Gastroesophageal sphincter (tissue), 3 donors: ENCODE results near the gene TPI1.

ENCODE experiments used
- CTCF ChIP-seq, 4 experiments: fragments of 200-600 bp in 2 of 4; fragments of 450-650 bp in 2 of 4; sonication (generic) in 1 of 4; IDR thresholded peaks; one replicate each; pipeline ENCODE4 v1.5.1; 2017 to 2019; ENCODE audit warnings: antibody characterized with exemption in 4 of 4, mild to moderate bottlenecking in 2 of 4, moderate library complexity in 2 of 4
- EP300 ChIP-seq: sonication (generic); formaldehyde crosslinking; IDR thresholded peaks from one replicate; pipeline ENCODE4 v1.6.1; 2017; ENCODE audit warnings: antibody characterized with exemption, mild to moderate bottlenecking
- POLR2A ChIP-seq, 2 donors: fragments of 450-650 bp; IDR thresholded peaks; one replicate each; pipeline ENCODE4 v1.6.1; 2017; ENCODE audit warnings: antibody characterized with exemption in 2 of 2, mild to moderate bottlenecking in 2 of 2, moderate library complexity in 1 of 2
- POLR2AphosphoS5 ChIP-seq: sonication (generic); formaldehyde crosslinking; IDR thresholded peaks from one replicate; pipeline ENCODE4 v1.6.1; 2017; ENCODE audit warnings: antibody characterized with exemption

GRCh38 chr12:6822426-6823135, 44.8 kb upstream of the TPI1 start:
- TF ChIP-seq POLR2AphosphoS5: no peak
- TF ChIP-seq CTCF (IDR thresholded peaks at IDR 0.05): no peak
- no peak for TF ChIP-seq POLR2A (IDR thresholded peaks at IDR 0.05)
- no peak for TF ChIP-seq EP300
